Measurements from ENCODE around the gene ACSF3.

- TF ChIP-seq, protein P1, sequence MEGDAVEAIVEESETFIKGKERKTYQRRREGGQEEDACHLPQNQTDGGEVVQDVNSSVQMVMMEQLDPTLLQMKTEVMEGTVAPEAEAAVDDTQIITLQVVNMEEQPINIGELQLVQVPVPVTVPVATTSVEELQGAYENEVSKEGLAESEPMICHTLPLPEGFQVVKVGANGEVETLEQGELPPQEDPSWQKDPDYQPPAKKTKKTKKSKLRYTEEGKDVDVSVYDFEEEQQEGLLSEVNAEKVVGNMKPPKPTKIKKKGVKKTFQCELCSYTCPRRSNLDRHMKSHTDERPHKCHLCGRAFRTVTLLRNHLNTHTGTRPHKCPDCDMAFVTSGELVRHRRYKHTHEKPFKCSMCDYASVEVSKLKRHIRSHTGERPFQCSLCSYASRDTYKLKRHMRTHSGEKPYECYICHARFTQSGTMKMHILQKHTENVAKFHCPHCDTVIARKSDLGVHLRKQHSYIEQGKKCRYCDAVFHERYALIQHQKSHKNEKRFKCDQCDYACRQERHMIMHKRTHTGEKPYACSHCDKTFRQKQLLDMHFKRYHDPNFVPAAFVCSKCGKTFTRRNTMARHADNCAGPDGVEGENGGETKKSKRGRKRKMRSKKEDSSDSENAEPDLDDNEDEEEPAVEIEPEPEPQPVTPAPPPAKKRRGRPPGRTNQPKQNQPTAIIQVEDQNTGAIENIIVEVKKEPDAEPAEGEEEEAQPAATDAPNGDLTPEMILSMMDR (IDR thresholded peaks at IDR 0.05): no peak
- TF ChIP-seq EZH2 (IDR thresholded peaks at IDR 0.05; ENCODE audit: borderline replicate concordance, insufficient read depth, low read depth, low read length, poor library complexity, severe bottlenecking): no peak
These were observed 7.1 kb downstream of the ACSF3 start for GRCh38 chr16:89100601-89101302.

Data from B cell (primary cell).